Measurements from ENCODE around the gene ARPC2.

The ARPC2 gene

GRCh38 chr2:218202266-218202665 is 14.7 kb upstream of the ARPC2 start:
- DNase-seq (ENCODE audit: extremely low spot score), result no peak
- ChIA-PET POLR2A (no interaction called here), CTCF (interaction anchor here (1.0 kb wide), 1 partner anchor 71 kb away, joined by 3 read pairs; no protein-coding TSS in a partner anchor)
- no peak for TF ChIP-seq FOXA1 (IDR thresholded peaks at IDR 0.05)
- TF ChIP-seq ZNF384 (IDR thresholded peaks at IDR 0.05), result no peak
- TF ChIP-seq HDGF (IDR thresholded peaks at IDR 0.05; ENCODE audit: borderline replicate concordance), result no peak
- no peak for TF ChIP-seq L3MBTL2 (conservative IDR thresholded peaks at IDR 0.05)
- no peak for TF ChIP-seq NFRKB (IDR thresholded peaks at IDR 0.05)
- no peak for TF ChIP-seq FOXK2 (IDR thresholded peaks at IDR 0.05)
- no peak for TF ChIP-seq ELF4 (IDR thresholded peaks at IDR 0.05)
- TF ChIP-seq LEF1 (IDR thresholded peaks at IDR 0.05; ENCODE audit: borderline replicate concordance), result no peak
- no peak for TF ChIP-seq TARDBP (IDR thresholded peaks at IDR 0.05)
- no peak for TF ChIP-seq SUZ12 (IDR thresholded peaks at IDR 0.05)
- no peak for TF ChIP-seq SP1 (IDR thresholded peaks at IDR 0.05)
- no peak for TF ChIP-seq ARNT (IDR thresholded peaks at IDR 0.05)

- ChIA-PET POLR2A (no interaction called here), CTCF (no interaction called here)
- no peak for TF ChIP-seq L3MBTL2 (conservative IDR thresholded peaks at IDR 0.05)
- no peak for TF ChIP-seq FOXM1 (IDR thresholded peaks at IDR 0.05; ENCODE audit: borderline replicate concordance)
- no peak for TF ChIP-seq SUZ12 (IDR thresholded peaks at IDR 0.05)
- TF ChIP-seq NFRKB (IDR thresholded peaks at IDR 0.05), result no peak
- no peak for TF ChIP-seq HDGF (IDR thresholded peaks at IDR 0.05; ENCODE audit: borderline replicate concordance)
- TF ChIP-seq PKNOX1 (IDR thresholded peaks at IDR 0.05), result no peak
- TF ChIP-seq TARDBP (IDR thresholded peaks at IDR 0.05), result no peak
- no peak for TF ChIP-seq ELF4 (IDR thresholded peaks at IDR 0.05)
- DNase-seq (ENCODE audit: extremely low spot score), result no peak
Measured at GRCh38 chr2:218209078-218209477, 7.9 kb upstream of the ARPC2 start.

- POLR2A ChIA-PET, result no interaction called here
Measured at GRCh38 chr2:218214116-218214515, 2.9 kb upstream of the ARPC2 start.

GRCh38 chr2:218216336-218216673 is 684 bp upstream of the ARPC2 start:
- CTCF ChIA-PET, result no interaction called here

More at GRCh38 chr2:218214116-218214515, 2.9 kb upstream of the ARPC2 start:
- TF ChIP-seq CTBP1 (IDR thresholded peaks at IDR 0.05; ENCODE audit: borderline replicate concordance) (no peak), ARNT (IDR thresholded peaks at IDR 0.05) (no peak), ZNF384 (IDR thresholded peaks at IDR 0.05) (no peak), TARDBP (IDR thresholded peaks at IDR 0.05) (no peak), SP1 (IDR thresholded peaks at IDR 0.05) (no peak), FOXA1 (IDR thresholded peaks at IDR 0.05) (no peak), L3MBTL2 (conservative IDR thresholded peaks at IDR 0.05) (no peak), ELF4 (IDR thresholded peaks at IDR 0.05) (no peak)
- DNase-seq (ENCODE audit: extremely low spot score), result no peak
- CTCF ChIA-PET, result no interaction called here

GRCh38 chr2:218217360-218218267 is 625 bp downstream of the ARPC2 start:
- CTCF ChIA-PET, result no interaction called here
- POLR2A ChIA-PET, result interaction anchor here (1.1 to 1.8 kb wide), 3 partner anchors 8 to 52 kb away, joined by 3 to 9 read pairs (median 5); partner anchors contain the start of genes AAMP and PNKD
- no peak for TF ChIP-seq FOXM1 (IDR thresholded peaks at IDR 0.05; ENCODE audit: borderline replicate concordance)
- no peak for TF ChIP-seq ZNF384 (IDR thresholded peaks at IDR 0.05)
- TF ChIP-seq LEF1 (IDR thresholded peaks at IDR 0.05; ENCODE audit: borderline replicate concordance), result no peak
- no peak for TF ChIP-seq TARDBP (IDR thresholded peaks at IDR 0.05)
- no peak for TF ChIP-seq ARNT (IDR thresholded peaks at IDR 0.05)
- TF ChIP-seq SUZ12 (IDR thresholded peaks at IDR 0.05), result no peak
- TF ChIP-seq SP1 (IDR thresholded peaks at IDR 0.05), result no peak
- TF ChIP-seq ELF4 (IDR thresholded peaks at IDR 0.05), result no peak
- no peak for TF ChIP-seq HDGF (IDR thresholded peaks at IDR 0.05; ENCODE audit: borderline replicate concordance)
- no peak for TF ChIP-seq CTBP1 (IDR thresholded peaks at IDR 0.05; ENCODE audit: borderline replicate concordance)
- TF ChIP-seq NFRKB (IDR thresholded peaks at IDR 0.05), result no peak
- no peak for TF ChIP-seq BHLHE40 (IDR thresholded peaks at IDR 0.05; ENCODE audit: borderline replicate concordance)
- no peak for TF ChIP-seq PKNOX1 (IDR thresholded peaks at IDR 0.05)
- TF ChIP-seq L3MBTL2 (conservative IDR thresholded peaks at IDR 0.05), result no peak
- TF ChIP-seq FOXK2 (IDR thresholded peaks at IDR 0.05), result no peak
- no peak for TF ChIP-seq FOXA1 (IDR thresholded peaks at IDR 0.05)
- DNase-seq (ENCODE audit: extremely low spot score), result peak; percentile 51

More at GRCh38 chr2:218216336-218216673, 684 bp upstream of the ARPC2 start:
- POLR2A ChIA-PET, result interaction anchor here (0.6 to 1.8 kb wide), 5 partner anchors 9 to 54 kb away, joined by 3 to 9 read pairs (median 4); partner anchors contain the start of genes AAMP and PNKD
- DNase-seq (ENCODE audit: extremely low spot score), result no peak
- TF ChIP-seq BHLHE40 (IDR thresholded peaks at IDR 0.05; ENCODE audit: borderline replicate concordance) (no peak), ZNF384 (IDR thresholded peaks at IDR 0.05) (no peak)

- POLR2A ChIA-PET, result no interaction called here
- TF ChIP-seq L3MBTL2 (conservative IDR thresholded peaks at IDR 0.05) (no peak), TARDBP (IDR thresholded peaks at IDR 0.05) (no peak)
- DNase-seq (ENCODE audit: extremely low spot score), result no peak
- CTCF ChIA-PET, result no interaction called here
Measured at GRCh38 chr2:218218268-218219185, 1.5 kb downstream of the ARPC2 start.

All from HEK293T (cell line).